Caco-2 (cell line): Measurements from ENCODE around the gene TOB2. TPM values are rescaled to one million over a fixed set of nuclear protein-coding genes. Genes with fewer than 3 reads are reported as not detected.

Experiments
- BruUV-seq: library from RNA; stranded (reverse); fragments of 400-500 nt; replicated peaks from 2 replicates; lab custom pipeline; 2021; lab: Mats Ljungman, UMichigan
- CTCF ChIA-PET: fragments of 300-600 bp; sonication (Branson Sonifier 250); formaldehyde crosslinking; loops from one replicate; lab custom pipeline; 2022; ENCODE audit warnings: antibody characterized with exemption; lab: Charles Lee
- POLR2A ChIA-PET: fragments of 300-600 bp; sonication (Branson Sonifier 250); formaldehyde crosslinking; loops from one replicate; lab custom pipeline; 2022; ENCODE audit warnings: antibody characterized with exemption; lab: Charles Lee
- DNase-seq, 2 experiments: peaks; one replicate each; pipeline versions ENCODE4 v3.0.0 to v3.0.0-alpha.2; 2020 to 2022
- H3K27me3 ChIP-seq: replicated peaks from 2 replicates; pipeline ENCODE4 v1.6.0; 2011; ENCODE audit warnings: low read length; ENCODE audit not compliant: control insufficient read depth, insufficient read depth
- H3K36me3 ChIP-seq: 2 replicates; pipeline ENCODE4 v1.5.1; 2011; ENCODE audit warnings: low read length; ENCODE audit not compliant: control insufficient read depth, insufficient read depth
- H3K4me1 ChIP-seq: fragments of 250-450 bp; sonication (Bioruptor Pico); 2 replicates; pipeline ENCODE4 v1.5.1; 2020; ENCODE audit warnings: mild to moderate bottlenecking
- H3K4me3 ChIP-seq: 2 replicates; pipeline ENCODE4 v1.5.1; 2011; ENCODE audit warnings: low read depth, mild to moderate bottlenecking, control low read depth, low read length
- H3K9me3 ChIP-seq: fragments of 250-450 bp; sonication (Bioruptor Pico); 2 replicates; pipeline ENCODE4 v1.5.1; 2020; ENCODE audit warnings: mild to moderate bottlenecking, moderate library complexity
- H3K27ac Mint-ChIP-seq: one replicate; pipeline ENCODE4 v1.8.0; 2022; ENCODE audit warnings: mixed read lengths; ENCODE audit not compliant: unreplicated experiment
- H3K27me3 Mint-ChIP-seq: one replicate; pipeline ENCODE4 v1.8.0; 2022; ENCODE audit warnings: mixed read lengths; ENCODE audit not compliant: insufficient read depth, unreplicated experiment
- H3K36me3 Mint-ChIP-seq: one replicate; pipeline ENCODE4 v1.8.0; 2022; ENCODE audit warnings: mild to moderate bottlenecking, mixed read lengths; ENCODE audit not compliant: insufficient read depth, unreplicated experiment
- H3K4me1 Mint-ChIP-seq: one replicate; pipeline ENCODE4 v1.8.0; 2022; ENCODE audit warnings: low read depth, mixed read lengths; ENCODE audit not compliant: unreplicated experiment
- H3K4me3 Mint-ChIP-seq: one replicate; pipeline ENCODE4 v1.8.0; 2022; ENCODE audit warnings: mild to moderate bottlenecking, moderate library complexity, mixed read lengths; ENCODE audit not compliant: unreplicated experiment
- H3K9me3 Mint-ChIP-seq: one replicate; pipeline ENCODE4 v1.8.0; 2022; ENCODE audit warnings: mixed read lengths; ENCODE audit not compliant: unreplicated experiment
- CTCF ChIP-seq, 2 experiments: fragments of 200-600 bp in 1 of 2; IDR thresholded peaks; 1 replicate in 1 of 2; 2 replicates in 1 of 2; pipeline versions ENCODE4 v1.5.1 to v1.8.0; 2011 to 2022; ENCODE audit warnings: antibody characterized with exemption in 1 of 2, control low read depth in 1 of 2, inconsistent platforms in 1 of 2, low read depth in 1 of 2, low read length in 1 of 2, mild to moderate bottlenecking in 1 of 2, moderate library complexity in 1 of 2; ENCODE audit not compliant: insufficient read depth in 1 of 2, severe bottlenecking in 1 of 2, unreplicated experiment in 1 of 2
- intact Hi-C: fragments of 100-400 bp; cut with micrococcal nuclease; formaldehyde crosslinking; loops from one replicate; pipeline ENCODE4 v1.10.0; 2022; ENCODE audit not compliant: unreplicated experiment
- total RNA-seq: library from RNA; stranded (reverse); gene quantifications from 2 replicates; pipeline ENCODE4 v1.2.3, GENCODE V29; 2022

Gene TOB2
- total RNA-seq, 1 experiment from 2014 or later = 49.0 TPM

GRCh38 chr22:41408665-41409064, 37.9 kb downstream of the TOB2 start:
- H3K36me3 ChIP-seq = no peaks in the 10 kb centered on the region
- no peak for DNase-seq
- no peak overlapping the region for H3K4me3 Mint-ChIP-seq
- H3K4me1 Mint-ChIP-seq = peaks cover 10% of the 10 kb centered on the region
- POLR2A ChIA-PET = no interaction called here
- H3K36me3 Mint-ChIP-seq = peaks cover 12% of the 10 kb centered on the region
- no peaks in the 10 kb centered on the region for H3K9me3 Mint-ChIP-seq
- intact Hi-C loops = no loop called here
- no peak overlapping the region for H3K27ac Mint-ChIP-seq
- no peak overlapping the region for H3K4me3 ChIP-seq
- no TSS peak for BruUV-seq
- no peaks in the 10 kb centered on the region for H3K9me3 ChIP-seq
- H3K27me3 Mint-ChIP-seq = no peaks in the 10 kb centered on the region
- no peaks in the 10 kb centered on the region for H3K27me3 ChIP-seq
- peaks cover 7% of the 10 kb centered on the region for H3K4me1 ChIP-seq
- CTCF ChIA-PET = interaction anchor here (0.6 kb wide), 3 partner anchors 12 to 118 kb away, joined by 3 to 6 read pairs (median 3); no protein-coding TSS in a partner anchor
- TF ChIP-seq CTCF (IDR thresholded peaks at IDR 0.05; ENCODE audit: insufficient read depth in 1 of 2, low read depth in 1 of 2, low read length in 1 of 2, severe bottlenecking in 1 of 2, unreplicated experiment in 1 of 2) = no peak

- BruUV-seq = no TSS peak
- ChIA-PET POLR2A (no interaction called here), CTCF (no interaction called here)
- Mint-ChIP-seq H3K27ac (no peak overlapping the region), H3K27me3 (no peaks in the 10 kb centered on the region), H3K36me3 (peaks cover 5% of the 10 kb centered on the region), H3K4me1 (peaks cover 15% of the 10 kb centered on the region), H3K4me3 (no peak overlapping the region), H3K9me3 (no peaks in the 10 kb centered on the region)
- intact Hi-C loops = no loop called here
- Histone ChIP-seq H3K9me3 (no peaks in the 10 kb centered on the region), H3K36me3 (no peaks in the 10 kb centered on the region), H3K27me3 (no peaks in the 10 kb centered on the region), H3K4me1 (peaks cover 1% of the 10 kb centered on the region), H3K4me3 (no peak overlapping the region)
- no peak for TF ChIP-seq CTCF (IDR thresholded peaks at IDR 0.05; ENCODE audit: insufficient read depth in 1 of 2, low read depth in 1 of 2, low read length in 1 of 2, severe bottlenecking in 1 of 2, unreplicated experiment in 1 of 2)
- DNase-seq = no peak
These were observed 39.2 kb downstream of the TOB2 start for GRCh38 chr22:41407433-41407832.

GRCh38 chr22:41406410-41406809, 40.2 kb downstream of the TOB2 start:
- Histone ChIP-seq H3K36me3 (no peaks in the 10 kb centered on the region), H3K9me3 (no peaks in the 10 kb centered on the region), H3K4me3 (no peak overlapping the region), H3K27me3 (no peaks in the 10 kb centered on the region), H3K4me1 (no peaks in the 10 kb centered on the region)
- peaks cover 5% of the 10 kb centered on the region for H3K36me3 Mint-ChIP-seq
- H3K4me1 Mint-ChIP-seq = peaks cover 17% of the 10 kb centered on the region
- no peaks in the 10 kb centered on the region for H3K27me3 Mint-ChIP-seq
- intact Hi-C loops = no loop called here
- no TSS peak for BruUV-seq
- H3K9me3 Mint-ChIP-seq = no peaks in the 10 kb centered on the region
- no peak for TF ChIP-seq CTCF (IDR thresholded peaks at IDR 0.05; ENCODE audit: insufficient read depth in 1 of 2, low read depth in 1 of 2, low read length in 1 of 2, severe bottlenecking in 1 of 2, unreplicated experiment in 1 of 2)
- DNase-seq = no peak
- CTCF ChIA-PET = interaction anchor here (0.6 kb wide), 1 partner anchor 51 kb away, joined by 4 read pairs; no protein-coding TSS in a partner anchor
- no peak overlapping the region for H3K27ac Mint-ChIP-seq
- POLR2A ChIA-PET = interaction anchor here (0.8 kb wide), 1 partner anchor 183 kb away, joined by 4 read pairs; the partner anchor contains the start of gene PMM1
- H3K4me3 Mint-ChIP-seq = no peak overlapping the region
